Body of pancreas (tissue), 4 donors: ENCODE results near the gene ADAMTSL4. TPM values are rescaled to one million over a fixed set of nuclear protein-coding genes. Genes with fewer than 3 reads are reported as not detected.

ENCODE experiments used
- ATAC-seq: fragments of 150-250 bp; one replicate; pipeline ENCODE4 v1.9.1; 2016
- DNase-seq, 4 donors: peaks; one replicate each; pipeline ENCODE4 v3.0.0-alpha.2; 2019
- H3K27ac ChIP-seq, 4 donors: fragments of 200-600 bp; sonication (generic); 1 replicate in 3 of 4; 2 replicates in 1 of 4; pipeline versions ENCODE4 v1.5.1 to v1.6.1; 2016 to 2019; ENCODE audit warnings: mild to moderate bottlenecking in 1 of 4, mixed read lengths in 1 of 4, moderate library complexity in 1 of 4
- H3K27me3 ChIP-seq, 2 donors: fragments of 200-600 bp; sonication (generic); one replicate each; pipeline ENCODE4 v1.6.0; 2016; ENCODE audit warnings: mild to moderate bottlenecking in 1 of 2
- H3K36me3 ChIP-seq, 2 donors: fragments of 200-600 bp; sonication (generic); replicated peaks in 1 of 2; 2 replicates each; pipeline ENCODE4 v1.5.1; 2016; ENCODE audit warnings: low read depth in 2 of 2; ENCODE audit not compliant: insufficient read depth in 1 of 2
- H3K4me1 ChIP-seq: fragments of 200-600 bp; sonication (generic); one replicate; pipeline ENCODE4 v1.6.0; 2016
- H3K4me3 ChIP-seq, 2 donors: fragments of 200-600 bp; sonication (generic); 1 replicate in 1 of 2; 2 replicates in 1 of 2; pipeline ENCODE4 v1.5.1; 2016 to 2019
- H3K9me3 ChIP-seq, 3 donors: fragments of 200-600 bp; sonication (generic); 1 replicate in 2 of 3; 2 replicates in 1 of 3; pipeline ENCODE4 v1.5.1; 2016
- POLR2A ChIP-seq, 3 donors: fragments of 450-650 bp; IDR thresholded peaks; one replicate each; pipeline ENCODE4 v1.6.1; 2016; ENCODE audit warnings: antibody characterized with exemption in 3 of 3, mild to moderate bottlenecking in 2 of 3
- WGBS, 2 donors: methylation state at CpG; one replicate each; pipeline ENCODE4 v1.1.5; 2017; 5-methylcytosine and 5-hydroxymethylcytosine counted together
- intact Hi-C: fragments of 100-400 bp; cut with DNase I; formaldehyde crosslinking; loops from one replicate; pipeline ENCODE4 v1.15.1; 2023
- total RNA-seq, 2 donors: library from RNA; depleted of rRNA; stranded (reverse); fragments of >200 nt; gene quantifications; one replicate each; pipeline ENCODE4 v1.1.0, GENCODE V29; 2016
- TF ChIP-seq, protein P1 (sequence below), 7 experiments: fragments of 450-650 bp in 4 of 7; fragments of 200-600 bp in 3 of 7; sonication (generic) in 3 of 7; IDR thresholded peaks; one replicate each; pipeline ENCODE4 v1.5.1; 2016 to 2019; ENCODE audit warnings: antibody characterized with exemption in 7 of 7

Gene ADAMTSL4
- total RNA-seq, 2 donors from 2014 or later: 4.7 to 7.6 TPM

- Histone ChIP-seq H3K27ac (no peak overlapping the region), H3K27me3 (no peaks in the 10 kb centered on the region), H3K4me3 (no peak overlapping the region), H3K4me1 (peaks cover 37% of the 10 kb centered on the region), H3K36me3 (no peaks in the 10 kb centered on the region), H3K9me3 (no peaks in the 10 kb centered on the region)
- no peak for TF ChIP-seq POLR2A (IDR thresholded peaks at IDR 0.05)
- TF ChIP-seq, protein P1, sequence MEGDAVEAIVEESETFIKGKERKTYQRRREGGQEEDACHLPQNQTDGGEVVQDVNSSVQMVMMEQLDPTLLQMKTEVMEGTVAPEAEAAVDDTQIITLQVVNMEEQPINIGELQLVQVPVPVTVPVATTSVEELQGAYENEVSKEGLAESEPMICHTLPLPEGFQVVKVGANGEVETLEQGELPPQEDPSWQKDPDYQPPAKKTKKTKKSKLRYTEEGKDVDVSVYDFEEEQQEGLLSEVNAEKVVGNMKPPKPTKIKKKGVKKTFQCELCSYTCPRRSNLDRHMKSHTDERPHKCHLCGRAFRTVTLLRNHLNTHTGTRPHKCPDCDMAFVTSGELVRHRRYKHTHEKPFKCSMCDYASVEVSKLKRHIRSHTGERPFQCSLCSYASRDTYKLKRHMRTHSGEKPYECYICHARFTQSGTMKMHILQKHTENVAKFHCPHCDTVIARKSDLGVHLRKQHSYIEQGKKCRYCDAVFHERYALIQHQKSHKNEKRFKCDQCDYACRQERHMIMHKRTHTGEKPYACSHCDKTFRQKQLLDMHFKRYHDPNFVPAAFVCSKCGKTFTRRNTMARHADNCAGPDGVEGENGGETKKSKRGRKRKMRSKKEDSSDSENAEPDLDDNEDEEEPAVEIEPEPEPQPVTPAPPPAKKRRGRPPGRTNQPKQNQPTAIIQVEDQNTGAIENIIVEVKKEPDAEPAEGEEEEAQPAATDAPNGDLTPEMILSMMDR (IDR thresholded peaks at IDR 0.05): no peak
- intact Hi-C loops: loop anchor here (10.0 kb wide), 1 partner anchor 91 kb away; no protein-coding TSS in a partner anchor
- ATAC-seq: no peak
- WGBS, 2 donors: 82 to 83% methylated on average over 19 to 26 of the region's 26 CpGs
- DNase-seq: no peak
These were observed 7.0 kb downstream of the ADAMTSL4 start for GRCh38 chr1:150555971-150556865.

DNA sequence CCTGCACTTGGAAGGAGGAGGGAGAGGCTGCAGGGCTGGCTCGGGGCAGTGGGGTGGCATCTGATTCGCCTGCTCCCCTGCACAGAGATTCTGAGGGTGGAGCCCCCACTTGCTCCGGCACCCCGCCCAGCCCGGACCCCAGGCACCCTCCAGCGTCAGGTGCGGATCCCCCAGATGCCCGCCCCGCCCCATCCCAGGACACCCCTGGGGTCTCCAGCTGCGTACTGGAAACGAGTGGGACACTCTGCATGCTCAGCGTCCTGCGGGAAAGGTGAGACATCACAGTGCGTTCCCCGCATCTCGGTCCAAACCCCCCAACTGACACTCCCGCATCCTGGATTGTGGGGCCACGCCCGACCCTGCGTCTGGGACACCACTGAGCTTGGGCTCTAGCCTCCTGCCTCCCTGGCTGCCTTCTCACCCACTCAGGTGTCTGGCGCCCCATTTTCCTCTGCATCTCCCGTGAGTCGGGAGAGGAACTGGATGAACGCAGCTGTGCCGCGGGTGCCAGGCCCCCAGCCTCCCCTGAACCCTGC is 7.9 kb downstream of the ADAMTSL4 start:
- Histone ChIP-seq H3K27ac (no peak overlapping the region), H3K9me3 (no peaks in the 10 kb centered on the region), H3K27me3 (no peaks in the 10 kb centered on the region), H3K36me3 (no peaks in the 10 kb centered on the region), H3K4me3 (no peak overlapping the region), H3K4me1 (peaks cover 38% of the 10 kb centered on the region)
- TF ChIP-seq, protein P1 (IDR thresholded peaks at IDR 0.05): no peak
- no peak for TF ChIP-seq POLR2A (IDR thresholded peaks at IDR 0.05)
- intact Hi-C loops: loop anchor here (10.0 kb wide), 1 partner anchor 92 kb away; no protein-coding TSS in a partner anchor
- DNase-seq: no peak
- no peak for ATAC-seq
- 90% methylated on average over 11 to 20 of the region's 26 CpGs for WGBS, 2 donors

- no peak for TF ChIP-seq POLR2A (IDR thresholded peaks at IDR 0.05)
- TF ChIP-seq, protein P1 (IDR thresholded peaks at IDR 0.05): no peak
- intact Hi-C loops: loop anchor here (10.0 kb wide), 1 partner anchor 93 kb away; no protein-coding TSS in a partner anchor
- Histone ChIP-seq H3K36me3 (no peaks in the 10 kb centered on the region), H3K4me3 (no peak overlapping the region), H3K27ac (no peak overlapping the region), H3K9me3 (no peaks in the 10 kb centered on the region), H3K4me1 (peaks cover 40% of the 10 kb centered on the region), H3K27me3 (no peaks in the 10 kb centered on the region)
- 75 to 87% methylated on average over 14 of the region's 15 CpGs for WGBS, 2 donors
- ATAC-seq (no peak), DNase-seq (no peak)
These were observed 8.6 kb downstream of the ADAMTSL4 start for GRCh38 chr1:150557813-150558212.

DNA sequence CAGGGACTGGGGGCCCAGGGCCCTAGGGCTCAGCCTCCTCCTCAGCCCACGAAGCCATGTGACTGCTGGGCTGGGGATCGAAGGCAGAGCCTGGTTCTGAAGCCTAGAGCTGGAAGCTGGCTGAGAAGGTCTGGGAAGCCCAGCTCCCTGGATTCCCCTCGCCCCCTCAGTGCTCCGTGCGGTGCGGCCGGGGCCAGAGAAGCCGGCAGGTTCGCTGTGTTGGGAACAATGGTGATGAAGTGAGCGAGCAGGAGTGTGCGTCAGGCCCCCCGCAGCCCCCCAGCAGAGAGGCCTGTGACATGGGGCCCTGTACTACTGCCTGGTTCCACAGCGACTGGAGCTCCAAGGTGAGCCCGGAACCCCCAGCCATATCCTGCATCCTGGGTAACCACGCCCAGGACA is 9.1 kb downstream of the ADAMTSL4 start:
- Histone ChIP-seq H3K4me3 (no peak overlapping the region), H3K4me1 (peaks cover 40% of the 10 kb centered on the region), H3K27me3 (no peaks in the 10 kb centered on the region), H3K36me3 (no peaks in the 10 kb centered on the region), H3K9me3 (no peaks in the 10 kb centered on the region), H3K27ac (peak overlapping the region in 3 of 4 donors; percentile 97 to 100 (median 99))
- WGBS, 2 donors: 73% methylated on average over 9 to 15 of the region's 15 CpGs
- no peak for ATAC-seq
- TF ChIP-seq, protein P1 (IDR thresholded peaks at IDR 0.05): no peak
- no peak for TF ChIP-seq POLR2A (IDR thresholded peaks at IDR 0.05)
- intact Hi-C loops: loop anchor here (10.0 kb wide), 1 partner anchor 94 kb away; no protein-coding TSS in a partner anchor
- DNase-seq: no peak
